RPMI7951 (cell line): ENCODE results near the gene DUSP10. TPM values are rescaled to one million over a fixed set of nuclear protein-coding genes. Genes with fewer than 3 reads are reported as not detected.

Experiments
- DNase-seq: peaks from one replicate; pipeline ENCODE4 v3.0.0-alpha.2; 2012; ENCODE audit warnings: low read depth
- total RNA-seq: library from RNA; depleted of rRNA; stranded (reverse); fragments of >200 nt; shearing (Covaris generic); gene quantifications from 2 replicates; pipeline ENCODE4 v1.2.3, GENCODE V29; 2014

DUSP10 gene
- total RNA-seq, 1 experiment from 2014 or later: 35.1 TPM

GRCh38 chr1:221732052-221732451 lies 9.8 kb downstream of the DUSP10 start:
- DNase-seq: no peak

GRCh38 chr1:221729771-221730330 lies 12.0 kb downstream of the DUSP10 start:
- DNase-seq: no peak

GRCh38 chr1:221728037-221728505 lies 13.8 kb downstream of the DUSP10 start:
- no peak for DNase-seq

GRCh38 chr1:221727146-221728036 lies 14.5 kb downstream of the DUSP10 start:
- DNase-seq: no peak

- DNase-seq: peak; percentile 54
Measured at GRCh38 chr1:221725735-221726672, 15.9 kb downstream of the DUSP10 start.

GRCh38 chr1:221724931-221725605 lies 16.8 kb downstream of the DUSP10 start:
- DNase-seq: peak; percentile 79

GRCh38 chr1:221723848-221724236 lies 18.0 kb downstream of the DUSP10 start:
- DNase-seq: no peak

GRCh38 chr1:221723018-221723847 lies 18.7 kb downstream of the DUSP10 start:
- peak; percentile 71 for DNase-seq

GRCh38 chr1:221722254-221723017 lies 19.5 kb downstream of the DUSP10 start:
- no peak for DNase-seq

- DNase-seq: no peak
Measured at GRCh38 chr1:221720545-221720944, 21.3 kb downstream of the DUSP10 start.

GRCh38 chr1:221719987-221720386 lies 21.9 kb downstream of the DUSP10 start:
- DNase-seq: peak; percentile 45

- DNase-seq: no peak
Measured at GRCh38 chr1:221719278-221719597, 22.7 kb downstream of the DUSP10 start.

GRCh38 chr1:221718381-221719277 lies 23.3 kb downstream of the DUSP10 start:
- peak; percentile 49 for DNase-seq

- DNase-seq: no peak
Measured at GRCh38 chr1:221717485-221717853, 24.4 kb downstream of the DUSP10 start.

- DNase-seq: no peak
Measured at GRCh38 chr1:221716713-221717484, 25.0 kb downstream of the DUSP10 start.

- peak; percentile 71 for DNase-seq
Measured at GRCh38 chr1:221715321-221716169, 26.3 kb downstream of the DUSP10 start.
